GM12872 (cell line): ENCODE measurements around the gene SHE.

Experiments used
- CTCF ChIP-seq: IDR thresholded peaks from 3 replicates; pipeline ENCODE4 v1.5.1; 2011; ENCODE audit warnings: low read depth, mild to moderate bottlenecking, low read length, moderate library complexity; ENCODE audit not compliant: insufficient read depth

SHE gene

GRCh38 chr1:154502066-154502743 is at the start of gene SHE, which contains the start of gene TDRD10:
TSS of gene SHE (minus strand) at chr1:154502412. CDS start at chr1:154502026, 386 bp downstream.
TSS of gene TDRD10 (plus strand) at chr1:154502219. CDS start at chr1:154506904, 4,685 bp downstream.
- TF ChIP-seq CTCF = no peak

- TF ChIP-seq CTCF = no peak
These were observed 49.3 kb upstream of the SHE start for GRCh38 chr1:154551474-154551873.

- no peak for TF ChIP-seq CTCF
These were observed 48.4 kb upstream of the SHE start for GRCh38 chr1:154550657-154551056.

DNA sequence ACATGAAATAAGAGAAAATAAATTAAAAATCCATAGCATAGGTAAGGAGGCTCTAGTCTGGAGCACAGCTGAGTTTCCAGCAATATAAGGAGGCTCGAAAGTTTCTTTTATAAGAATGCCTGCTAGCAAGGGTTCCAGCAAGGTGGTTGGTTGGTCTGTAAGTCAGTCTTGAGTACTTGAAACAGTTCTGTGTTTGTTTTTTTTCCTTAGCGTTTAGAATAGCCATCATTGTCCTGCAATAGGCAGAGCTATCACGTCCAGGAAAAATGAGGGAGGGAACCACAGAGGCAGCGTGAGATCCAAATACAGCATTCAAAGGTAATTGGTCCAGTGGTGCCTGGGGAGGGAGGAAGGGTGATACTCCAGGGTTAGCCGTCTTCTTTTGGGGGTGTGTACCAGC is 47.9 kb upstream of the SHE start:
- no peak for TF ChIP-seq CTCF

- TF ChIP-seq CTCF = no peak
These were observed 47.1 kb upstream of the SHE start for GRCh38 chr1:154549202-154549770.

GRCh38 chr1:154548028-154548427 is 45.8 kb upstream of the SHE start:
- no peak for TF ChIP-seq CTCF

DNA sequence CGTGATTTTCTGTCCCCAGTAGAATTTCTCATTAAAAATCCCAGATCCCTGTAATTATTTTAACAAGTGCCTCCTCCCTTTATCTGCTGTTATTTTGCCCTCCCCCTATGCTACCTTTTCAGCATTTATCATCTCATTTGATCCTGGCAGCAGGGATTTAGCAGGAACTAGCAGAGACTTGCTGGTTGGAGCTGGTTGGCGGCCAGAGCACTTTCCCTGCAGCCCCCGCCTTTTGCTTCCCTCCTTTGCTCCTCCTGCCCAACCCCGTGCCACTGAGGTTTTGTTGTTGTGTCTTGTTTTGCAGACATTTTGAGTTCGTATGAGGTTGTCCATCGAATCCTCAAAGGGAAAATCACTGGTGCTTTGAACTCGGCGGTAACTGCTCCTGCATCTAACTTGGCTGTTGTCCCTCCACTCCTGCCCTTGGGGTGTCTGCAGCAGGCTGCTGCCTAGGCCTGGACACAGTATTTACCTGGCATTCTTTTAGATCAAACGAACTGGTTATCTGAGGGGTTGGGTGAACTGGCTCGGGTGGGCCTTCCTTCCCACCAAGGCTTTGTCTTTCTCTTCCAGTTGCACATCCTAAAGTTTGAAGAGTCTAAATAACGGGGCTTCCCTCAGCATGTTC is 45.0 kb upstream of the SHE start:
- TF ChIP-seq CTCF = no peak
